Measurements from ENCODE around the gene GGA1. TPM values are rescaled to one million over a fixed set of nuclear protein-coding genes. Genes with fewer than 3 reads are reported as not detected.

Gene GGA1
- total and polyA plus RNA-seq, 2 experiments from 2014 or later: 29.7 TPM

GRCh38 chr22:37672206-37672919, 63.7 kb downstream of the GGA1 start:
- Histone ChIP-seq H3K27ac (no peak overlapping the region), H3K4me1 (ENCODE audit: insufficient read depth) (peaks cover 13% of the 10 kb centered on the region), H3K36me3 (ENCODE audit: low read depth) (peaks cover 1% of the 10 kb centered on the region; the same call in 1 of the 2 replicates), H3K27me3 (replicated peaks; ENCODE audit: insufficient read depth) (no peaks in the 10 kb centered on the region), H3K4me3 (no peak overlapping the region), H2AFZ (no peak overlapping the region), H3K79me2 (ENCODE audit: insufficient read depth) (peaks cover 33% of the 10 kb centered on the region), H4K20me1 (ENCODE audit: insufficient read depth) (no peaks in the 10 kb centered on the region), H3F3A (ENCODE audit: insufficient read depth) (peaks cover 6% of the 10 kb centered on the region), H3K4me2 (ENCODE audit: unreplicated experiment) (no peak overlapping the region), H3K9me3 (ENCODE audit: low read depth) (no peaks in the 10 kb centered on the region), H3K9me2 (ENCODE audit: insufficient read depth) (no peaks in the 10 kb centered on the region), H3K9ac (no peak overlapping the region)
- in situ Hi-C loops (cut with MboI): no loop called here
- TF ChIP-seq EZH2phosphoT487 (IDR thresholded peaks at IDR 0.05; ENCODE audit: insufficient read depth, low read depth) (no peak), EZH2 (IDR thresholded peaks at IDR 0.05; ENCODE audit: insufficient read depth, poor library complexity, severe bottlenecking) (no peak)
- 92 to 93% methylated on average over 15 of the region's 15 CpGs for whole genome bisulfite sequencing, 2 experiments (ENCODE audit: low coverage in 1 of 2, low lambda C conversion rate in 2 of 2, missing lambda C conversion rate in 2 of 2)
- no peak for DNase-seq

GRCh38 chr22:37672920-37673455, 64.4 kb downstream of the GGA1 start:
- no peak overlapping the region for H3K4me3 ChIP-seq
- H3K27me3 ChIP-seq (replicated peaks; ENCODE audit: insufficient read depth): no peaks in the 10 kb centered on the region
- in situ Hi-C loops (cut with MboI): no loop called here
- H3K9ac ChIP-seq: no peak overlapping the region
- peaks cover 9% of the 10 kb centered on the region for H3F3A ChIP-seq (ENCODE audit: insufficient read depth)
- no peaks in the 10 kb centered on the region for H3K9me3 ChIP-seq (ENCODE audit: low read depth)
- H3K9me2 ChIP-seq (ENCODE audit: insufficient read depth): no peaks in the 10 kb centered on the region
- H2AFZ ChIP-seq: no peak overlapping the region
- no peak for DNase-seq
- WGBS, 2 experiments (ENCODE audit: low coverage in 1 of 2, low lambda C conversion rate in 2 of 2, missing lambda C conversion rate in 2 of 2): 73 to 78% methylated on average over 11 of the region's 11 CpGs
- no peak for TF ChIP-seq EZH2 (IDR thresholded peaks at IDR 0.05; ENCODE audit: insufficient read depth, poor library complexity, severe bottlenecking)
- TF ChIP-seq EZH2phosphoT487 (IDR thresholded peaks at IDR 0.05; ENCODE audit: insufficient read depth, low read depth): no peak
- peaks cover 3% of the 10 kb centered on the region; the same call in 1 of the 2 replicates for H4K20me1 ChIP-seq (ENCODE audit: insufficient read depth)
- peaks cover 14% of the 10 kb centered on the region for H3K4me1 ChIP-seq (ENCODE audit: insufficient read depth)
- H3K4me2 ChIP-seq (ENCODE audit: unreplicated experiment): no peak overlapping the region
- peaks cover 8% of the 10 kb centered on the region for H3K36me3 ChIP-seq (ENCODE audit: low read depth)
- peaks cover 33% of the 10 kb centered on the region for H3K79me2 ChIP-seq (ENCODE audit: insufficient read depth)
- no peak overlapping the region for H3K27ac ChIP-seq

- H3K9me3 ChIP-seq (ENCODE audit: low read depth): no peaks in the 10 kb centered on the region
- peaks cover 14% of the 10 kb centered on the region for H3K4me1 ChIP-seq (ENCODE audit: insufficient read depth)
- H3K36me3 ChIP-seq (ENCODE audit: low read depth): peaks cover 14% of the 10 kb centered on the region
- H3K4me2 ChIP-seq (ENCODE audit: unreplicated experiment): peak overlapping the region; percentile 67
- H2AFZ ChIP-seq: no peak overlapping the region
- no peak for DNase-seq
- H3K4me3 ChIP-seq: no peak overlapping the region
- peaks cover 8% of the 10 kb centered on the region; the same call in 1 of the 2 replicates for H4K20me1 ChIP-seq (ENCODE audit: insufficient read depth)
- WGBS, 2 experiments (ENCODE audit: low coverage in 1 of 2, low lambda C conversion rate in 2 of 2, missing lambda C conversion rate in 2 of 2): 73 to 79% methylated on average over 12 of the region's 12 CpGs
- no peaks in the 10 kb centered on the region for H3K9me2 ChIP-seq (ENCODE audit: insufficient read depth)
- H3K79me2 ChIP-seq (ENCODE audit: insufficient read depth): peaks cover 33% of the 10 kb centered on the region
- no peak for TF ChIP-seq EZH2 (IDR thresholded peaks at IDR 0.05; ENCODE audit: insufficient read depth, poor library complexity, severe bottlenecking)
- no peak for TF ChIP-seq EZH2phosphoT487 (IDR thresholded peaks at IDR 0.05; ENCODE audit: insufficient read depth, low read depth)
- peaks cover 17% of the 10 kb centered on the region for H3F3A ChIP-seq (ENCODE audit: insufficient read depth)
- H3K27ac ChIP-seq: peak overlapping the region; percentile 82
- peak overlapping the region; percentile 85 for H3K9ac ChIP-seq
- H3K27me3 ChIP-seq (replicated peaks; ENCODE audit: insufficient read depth): no peaks in the 10 kb centered on the region
- in situ Hi-C loops (cut with MboI): no loop called here
These were observed 65.6 kb downstream of the GGA1 start for GRCh38 chr22:37674248-37674647.

- H3K36me3 ChIP-seq (ENCODE audit: low read depth): peaks cover 19% of the 10 kb centered on the region
- peak; percentile 99 for DNase-seq
- peaks cover 8% of the 10 kb centered on the region; the same call in 1 of the 2 replicates for H4K20me1 ChIP-seq (ENCODE audit: insufficient read depth)
- H3K4me2 ChIP-seq (ENCODE audit: unreplicated experiment): peak within 1 kb of the TSS; percentile 100
- TF ChIP-seq EZH2phosphoT487 (IDR thresholded peaks at IDR 0.05; ENCODE audit: insufficient read depth, low read depth): no peak
- no peak for TF ChIP-seq EZH2 (IDR thresholded peaks at IDR 0.05; ENCODE audit: insufficient read depth, poor library complexity, severe bottlenecking)
- no peak within 1 kb of the TSS for H2AFZ ChIP-seq
- in situ Hi-C loops (cut with MboI): no loop called here
- H3K79me2 ChIP-seq (ENCODE audit: insufficient read depth): peaks cover 33% of the 10 kb centered on the region
- peak within 1 kb of the TSS; percentile 85 for H3K9ac ChIP-seq
- H3K27ac ChIP-seq: peak within 1 kb of the TSS; percentile 82
- no peaks in the 10 kb centered on the region for H3K9me3 ChIP-seq (ENCODE audit: low read depth)
- peaks cover 14% of the 10 kb centered on the region for H3K4me1 ChIP-seq (ENCODE audit: insufficient read depth)
- peak within 1 kb of the TSS; percentile 89 for H3K4me3 ChIP-seq
- H3K9me2 ChIP-seq (ENCODE audit: insufficient read depth): no peaks in the 10 kb centered on the region
- peaks cover 27% of the 10 kb centered on the region for H3F3A ChIP-seq (ENCODE audit: insufficient read depth)
- H3K27me3 ChIP-seq (replicated peaks; ENCODE audit: insufficient read depth): no peaks in the 10 kb centered on the region
- 0 to 1% methylated on average over 33 to 34 of the region's 34 CpGs for WGBS, 2 experiments (ENCODE audit: low coverage in 1 of 2, low lambda C conversion rate in 2 of 2, missing lambda C conversion rate in 2 of 2)
These were observed 66.6 kb downstream of the GGA1 start, which contains the start of gene LGALS1 for GRCh38 chr22:37674951-37675929. LGALS1 (plus strand) TSS chr22:37675636; CDS start chr22:37675703, 67 bp downstream.
